Skeletal muscle cell (primary cell): ENCODE results near the gene GCC2.
"Not testable (repeated sequence)": the region's sequence is repeated elsewhere in the genome, so short reads cannot be mapped to it uniquely, and the experiment has no call there.

Experiments
- DNase-seq: peaks from one replicate; pipeline ENCODE4 v3.0.0-alpha.2; 2010; ENCODE audit warnings: low read depth
- H3K4me3 ChIP-seq: 2 replicates; pipeline ENCODE4 v1.5.1; 2011; ENCODE audit warnings: low read depth, mild to moderate bottlenecking, control low read depth, low read length, moderate library complexity

The GCC2 gene

DNA sequence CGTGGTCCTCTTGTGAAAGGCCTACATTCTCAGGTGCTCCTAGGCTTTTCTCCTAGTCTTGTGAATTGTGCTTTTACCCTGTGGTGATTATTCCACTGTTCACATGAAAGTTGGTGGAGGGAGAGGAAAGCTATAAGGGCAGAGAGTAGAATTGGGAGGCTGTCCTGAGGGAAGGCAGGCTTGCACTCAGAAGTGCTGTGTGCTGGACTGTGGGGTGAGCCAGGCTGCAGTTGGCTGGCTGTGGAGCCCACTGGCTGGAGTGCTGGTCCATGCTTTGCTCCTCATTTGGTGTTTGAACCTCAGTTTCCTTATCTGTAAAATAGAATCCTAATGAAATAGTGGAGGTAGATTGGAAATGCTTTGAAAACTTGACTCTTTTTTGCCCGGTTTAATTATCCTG is 106.6 kb downstream of the GCC2 start:
- H3K4me3 ChIP-seq, result no peak overlapping the region
- DNase-seq, result no peak

DNA sequence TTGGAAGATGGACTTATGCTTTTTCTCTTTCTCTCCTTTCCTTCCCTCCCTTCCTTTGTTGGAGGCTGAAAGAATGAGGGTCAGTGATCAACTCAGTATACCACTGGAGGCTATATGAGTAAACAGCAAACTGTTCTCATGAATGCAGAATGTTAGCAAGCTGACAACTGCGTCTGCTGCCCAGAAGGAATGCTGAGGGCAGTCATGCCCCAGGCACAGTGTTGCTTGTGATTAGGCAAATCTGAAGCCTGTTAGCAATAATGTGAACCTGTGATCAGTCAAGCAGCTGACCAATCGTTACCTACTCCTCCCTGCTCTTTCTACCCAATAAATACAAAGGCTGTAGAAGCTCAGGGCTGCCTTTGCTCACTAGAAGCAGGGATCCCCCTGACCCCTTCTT is 107.6 kb downstream of the GCC2 start:
- H3K4me3 ChIP-seq, DNase-seq: not testable (repeated sequence)
